SK-N-SH (cell line): ENCODE results near the gene VPS11. TPM values are rescaled to one million over a fixed set of nuclear protein-coding genes. Genes with fewer than 3 reads are reported as not detected.

Experiments used
- CTCF ChIA-PET: fragments of 300-600, 350-600 bp; formaldehyde crosslinking; extraction: SDS; loops from one replicate; lab custom pipeline; 2021; lab: Yijun Ruan, JAX
- POLR2A ChIA-PET: fragments of 350-600 bp; sonication (Branson Sonifier 250); formaldehyde crosslinking; extraction: SDS; loops from one replicate; lab custom pipeline; 2020; ENCODE audit warnings: antibody characterized with exemption, inconsistent platforms; lab: Yijun Ruan, JAX
- DNase-seq: peaks from one replicate; pipeline ENCODE4 v3.0.0; 2012
- H2AFZ ChIP-seq: fragments of 200-600 bp; sonication (generic); 2 replicates; pipeline ENCODE4 v1.8.1; 2016; ENCODE audit warnings: antibody characterized with exemption, mild to moderate bottlenecking, low read depth
- H3F3A ChIP-seq: fragments of 200-600 bp; sonication (generic); replicated peaks from 2 replicates; pipeline ENCODE3; 2016; ENCODE audit warnings: antibody characterized with exemption, mild to moderate bottlenecking; ENCODE audit not compliant: insufficient read depth
- H3K27ac ChIP-seq, 2 experiments: fragments of 200-500 bp in 1 of 2; fragments of 200-600 bp in 1 of 2; sonication (Bioruptor generic) in 1 of 2; sonication (generic), shearing (Covaris generic) in 1 of 2; 2 replicates each; pipeline versions ENCODE4 v1.5.1 to v1.6.1; 2014 to 2016; ENCODE audit warnings: low read depth in 2 of 2, inconsistent platforms in 1 of 2, low read length in 1 of 2, mild to moderate bottlenecking in 1 of 2, mixed read lengths in 1 of 2
- H3K27me3 ChIP-seq: fragments of 200-600 bp; sonication (generic), shearing (Covaris generic); 2 replicates; pipeline ENCODE4 v1.6.1; 2016; ENCODE audit warnings: mixed run types; ENCODE audit not compliant: insufficient read depth
- H3K36me3 ChIP-seq, 2 experiments: fragments of 200-500 bp in 1 of 2; fragments of 200-600 bp in 1 of 2; sonication (Bioruptor generic) in 1 of 2; sonication (generic) in 1 of 2; replicated peaks in 1 of 2; 2 replicates each; pipeline versions ENCODE3 to v1.5.1; 2014 to 2016; ENCODE audit warnings: low read length in 1 of 2, mild to moderate bottlenecking in 1 of 2; ENCODE audit not compliant: insufficient read depth in 2 of 2, control insufficient read depth in 1 of 2
- H3K4me1 ChIP-seq, 2 experiments: fragments of 200-500 bp in 1 of 2; fragments of 200-600 bp in 1 of 2; sonication (Bioruptor generic) in 1 of 2; sonication (generic), shearing (Covaris generic) in 1 of 2; 2 replicates each; pipeline versions ENCODE4 v1.5.1 to v1.6.1; 2014 to 2016; ENCODE audit warnings: low read depth in 1 of 2, low read length in 1 of 2, mixed run types in 1 of 2; ENCODE audit not compliant: insufficient read depth in 2 of 2, control insufficient read depth in 1 of 2
- H3K4me2 ChIP-seq: fragments of 200-600 bp; sonication (generic), shearing (Covaris generic); 2 replicates; pipeline ENCODE4 v1.6.1; 2017; ENCODE audit warnings: mixed run types
- H3K4me3 ChIP-seq, 2 experiments: fragments of 200-500 bp in 1 of 2; fragments of 200-600 bp in 1 of 2; sonication (Bioruptor generic) in 1 of 2; sonication (generic), shearing (Covaris generic) in 1 of 2; 2 replicates each; pipeline versions ENCODE4 v1.5.1 to v1.8.1; 2014 to 2016; ENCODE audit warnings: low read depth in 2 of 2, inconsistent platforms in 1 of 2, low read length in 1 of 2, mild to moderate bottlenecking in 1 of 2, mixed read lengths in 1 of 2, moderate library complexity in 1 of 2
- H3K79me2 ChIP-seq: fragments of 200-600 bp; sonication (generic); 2 replicates; pipeline ENCODE4 v1.8.1; 2017; ENCODE audit warnings: mild to moderate bottlenecking; ENCODE audit not compliant: insufficient read depth
- H3K9ac ChIP-seq: fragments of 200-600 bp; sonication (generic); 2 replicates; pipeline ENCODE4 v1.6.1; 2017; ENCODE audit warnings: mixed run types
- H3K9me2 ChIP-seq: fragments of 200-600 bp; sonication (generic); 2 replicates; pipeline ENCODE4 v1.6.1; 2017; ENCODE audit warnings: mixed run types
- H3K9me3 ChIP-seq: fragments of 200-600 bp; sonication (generic); 2 replicates; pipeline ENCODE4 v1.6.1; 2017; ENCODE audit warnings: mixed run types, mild to moderate bottlenecking, moderate library complexity
- H4K20me1 ChIP-seq: fragments of 200-600 bp; sonication (generic); 2 replicates; pipeline ENCODE4 v1.6.1; 2017; ENCODE audit warnings: mild to moderate bottlenecking, mixed run types; ENCODE audit not compliant: insufficient read depth
- EP300 ChIP-seq, 2 experiments: IDR thresholded peaks; 2 replicates each; pipeline versions ENCODE4 v1.4.0 to v1.6.1; 2012; ENCODE audit warnings: borderline replicate concordance in 1 of 2, low read depth in 1 of 2, low read length in 1 of 2
- EZH2phosphoT487 ChIP-seq: fragments of 200-600 bp; sonication (generic); IDR thresholded peaks from 2 replicates; pipeline ENCODE4 v1.6.1; 2017; ENCODE audit warnings: low read depth, mixed run types, mild to moderate bottlenecking, antibody characterized with exemption, moderate library complexity, borderline replicate concordance
- FOSL2 ChIP-seq: IDR thresholded peaks from 2 replicates; pipeline ENCODE4 v1.4.0; 2012; ENCODE audit warnings: low read depth, mild to moderate bottlenecking, moderate library complexity, borderline replicate concordance
- FOXJ3 ChIP-seq: sonication (generic); formaldehyde crosslinking; IDR thresholded peaks from 2 replicates; pipeline ENCODE4 v1.5.1; 2020; ENCODE audit warnings: mild to moderate bottlenecking, missing genetic modification reagents
- GABPA ChIP-seq: IDR thresholded peaks from 2 replicates; pipeline ENCODE4 v1.4.0; 2012; ENCODE audit warnings: low read depth, mild to moderate bottlenecking
- IRF3 ChIP-seq: fragments of 150-350 bp; IDR thresholded peaks from 2 replicates; pipeline ENCODE4 v1.6.1; 2016; ENCODE audit warnings: mild to moderate bottlenecking, low read depth, low read length
- MAX ChIP-seq: IDR thresholded peaks from 2 replicates; pipeline ENCODE4 v1.4.0; 2012; ENCODE audit warnings: low read depth
- MXI1 ChIP-seq: IDR thresholded peaks from 2 replicates; pipeline ENCODE4 v1.6.1; 2012; ENCODE audit warnings: mild to moderate bottlenecking, low read depth, low read length, improper control_type of control experiment
- POLR2AphosphoS5 ChIP-seq: IDR thresholded peaks from 2 replicates; pipeline ENCODE4 v1.6.1; 2012; ENCODE audit warnings: low read depth, low read length
- RFX5 ChIP-seq: IDR thresholded peaks from 2 replicates; pipeline ENCODE4 v1.6.1; 2012; ENCODE audit warnings: mild to moderate bottlenecking, improper control_type of control experiment, low read length
- RXRA ChIP-seq: IDR thresholded peaks from 2 replicates; pipeline ENCODE4 v1.4.0; 2012; ENCODE audit warnings: low read depth, mild to moderate bottlenecking, borderline replicate concordance
- SIN3A ChIP-seq: IDR thresholded peaks from 2 replicates; pipeline ENCODE4 v1.6.1; 2012; ENCODE audit warnings: low read depth, mild to moderate bottlenecking, low read length, moderate library complexity, borderline replicate concordance
- TAF1 ChIP-seq: IDR thresholded peaks from 2 replicates; pipeline ENCODE4 v1.6.1; 2012; ENCODE audit warnings: low read depth, mild to moderate bottlenecking, low read length, moderate library complexity, borderline replicate concordance
- TCF12 ChIP-seq: IDR thresholded peaks from 2 replicates; pipeline ENCODE4 v1.4.0; 2012
- USF1 ChIP-seq: IDR thresholded peaks from 2 replicates; pipeline ENCODE4 v1.4.0; 2012; ENCODE audit warnings: low read depth, borderline replicate concordance
- USF2 ChIP-seq: fragments of 150-350 bp; IDR thresholded peaks from 2 replicates; pipeline ENCODE4 v1.6.1; 2017; ENCODE audit warnings: antibody characterized with exemption, low read length, low read depth, borderline replicate concordance
- YY1 ChIP-seq: IDR thresholded peaks from 2 replicates; pipeline ENCODE4 v1.4.0; 2012; ENCODE audit warnings: low read depth, mild to moderate bottlenecking
- WGBS: methylation state at CpG from one replicate; pipeline ENCODE4 v1.1.6; 2017; ENCODE audit warnings: low lambda C conversion rate; 5-methylcytosine and 5-hydroxymethylcytosine counted together
- polyA plus RNA-seq, 3 experiments: library from polyadenylated mRNA; depleted of rRNA; stranded (reverse); fragments of >200 nt; gene quantifications; 2 replicates each; pipeline ENCODE4 v1.2.3, GENCODE V29; 2012

VPS11 gene
- polyA plus RNA-seq, 1 of the 3 experiments (the other 2 are of a cell fraction): 14.8 TPM

- TF ChIP-seq TAF1: peak; percentile 47; the same call in 1 of the 2 replicates
- TF ChIP-seq RFX5: peak; percentile 85
- peak; percentile 77 for TF ChIP-seq GABPA
- TF ChIP-seq IRF3: peak; percentile 28; the same call in 1 of the 2 replicates
- TF ChIP-seq EP300 (IDR thresholded peaks at IDR 0.05; ENCODE audit: borderline replicate concordance in 1 of 2, low read depth in 1 of 2, low read length in 1 of 2): no peak
- TF ChIP-seq POLR2AphosphoS5: peak; percentile 90
- no peak for TF ChIP-seq FOSL2
- TF ChIP-seq USF2: peak; percentile 35; the same call in 1 of the 2 replicates
- peak; percentile 88 for TF ChIP-seq MAX
- no peak for TF ChIP-seq YY1
- peak; percentile 70; the same call in 1 of the 2 replicates for TF ChIP-seq USF1
- no peak for TF ChIP-seq RXRA
- no peak for TF ChIP-seq EZH2phosphoT487
- no peak for TF ChIP-seq FOXJ3 (CRISPR knock-in tag)
- TF ChIP-seq MXI1: peak; percentile 92
- TF ChIP-seq SIN3A: peak; percentile 78
- 0 out of 2 replicates have a peak, but pooled peaks have one; percentile 8 for TF ChIP-seq TCF12
- TF ChIP-seq, all 33 proteins: peak for 11
- CTCF ChIA-PET: interaction anchor here (1.2 to 2.4 kb wide), 8 partner anchors 9 to 255 kb away, joined by 3 to 8 read pairs (median 5); partner anchors contain the start of gene VPS11
- Histone ChIP-seq H3F3A (peaks cover 30% of the 10 kb centered on the region), H3K4me1 (peaks cover 7 to 13% of the 10 kb centered on the region in 2 experiments; a peak in 2 of 4 replicates), H2AFZ (peak within 1 kb of the TSS; percentile 94), H3K9me2 (no peaks in the 10 kb centered on the region), H3K9me3 (no peaks in the 10 kb centered on the region), H3K9ac (peak within 1 kb of the TSS; percentile 82), H3K4me2 (peak within 1 kb of the TSS; percentile 93), H3K36me3 (peaks cover 11 to 29% of the 10 kb centered on the region in 2 experiments), H3K27me3 (no peaks in the 10 kb centered on the region), H3K79me2 (peaks cover 18% of the 10 kb centered on the region), H4K20me1 (no peaks in the 10 kb centered on the region), H3K4me3 (peak within 1 kb of the TSS; percentile 78 to 82), H3K27ac (peak within 1 kb of the TSS; percentile 80 to 90; a peak in 3 of 4 replicates)
- POLR2A ChIA-PET: interaction anchor here (0.5 to 3.2 kb wide), 12 partner anchors 10 to 239 kb away, joined by 3 to 31 read pairs (median 3); partner anchors contain the start of genes C2CD2L, DPAGT1, HINFP and VPS11
- peak; percentile 93 for DNase-seq
- WGBS: 2% methylated on average over 25 of the region's 45 CpGs
Observed at GRCh38 chr11:119084663-119085436, 17.2 kb downstream of the VPS11 start, which contains the start of gene HMBS. HMBS (plus strand) TSS chr11:119084881; CDS start chr11:119085034, 153 bp downstream.
